Measurements from ENCODE around the gene CST1. TPM values are rescaled to one million over a fixed set of nuclear protein-coding genes. Genes with fewer than 3 reads are reported as not detected.

Gene CST1
- total and polyA plus RNA-seq, 2 experiments from 2014 or later, result 12.8 to 13.6 TPM

DNA sequence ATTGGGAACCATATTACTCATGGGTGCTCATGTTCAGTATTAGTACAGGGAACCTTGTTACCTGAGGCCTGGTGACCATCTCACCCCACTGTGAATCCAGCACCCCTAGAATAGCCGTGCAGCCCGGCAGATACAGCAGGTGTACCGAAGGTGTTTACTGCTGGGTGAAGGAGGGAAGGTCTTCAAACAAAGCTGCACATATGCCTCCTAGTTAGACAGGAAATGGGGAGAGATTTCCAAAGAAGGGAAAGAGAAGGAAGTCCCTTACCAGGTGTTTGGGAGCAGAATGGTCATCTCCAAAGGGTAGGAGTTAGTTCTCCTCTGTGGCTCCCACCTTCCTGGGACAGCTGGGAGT, 2.4 kb upstream of the CST1 start:
- TF ChIP-seq CTCF (IDR thresholded peaks at IDR 0.05; ENCODE audit: poor library complexity), result no peak
- TF ChIP-seq EZH2 (IDR thresholded peaks at IDR 0.05; ENCODE audit: borderline replicate concordance), result no peak
- TF ChIP-seq EZH2phosphoT487 (IDR thresholded peaks at IDR 0.05; ENCODE audit: low read depth, severe bottlenecking, unreplicated experiment), result no peak
- Histone ChIP-seq H3K79me2 (no peaks in the 10 kb centered on the region), H4K20me1 (ENCODE audit: insufficient read depth, poor library complexity, severe bottlenecking) (no peaks in the 10 kb centered on the region), H2AFZ (no peak overlapping the region), H3K4me1 (ENCODE audit: insufficient read depth) (peaks cover 15% of the 10 kb centered on the region), H3K36me3 (replicated peaks; ENCODE audit: insufficient read depth, low read depth) (no peaks in the 10 kb centered on the region), H3K27me3 (no peaks in the 10 kb centered on the region), H3K4me3 (no peak overlapping the region), H3K9me2 (replicated peaks; ENCODE audit: insufficient read depth) (no peaks in the 10 kb centered on the region), H3K9me3 (ENCODE audit: low read depth) (no peaks in the 10 kb centered on the region), H3K27ac (no peak overlapping the region), H3K4me2 (no peak overlapping the region)
- WGBS (ENCODE audit: low lambda C conversion rate, missing lambda C conversion rate), result 93% methylated on average over 3 of the region's 3 CpGs
- DNase-seq (ENCODE audit: low spot score), result no peak

GRCh38 chr20:23752481-23753193, 1.9 kb upstream of the CST1 start:
- Histone ChIP-seq H3K4me1 (ENCODE audit: insufficient read depth) (peaks cover 15% of the 10 kb centered on the region), H3K4me2 (no peak overlapping the region), H3K9me3 (ENCODE audit: low read depth) (no peaks in the 10 kb centered on the region), H3K27ac (no peak overlapping the region), H3K79me2 (no peaks in the 10 kb centered on the region), H3K27me3 (no peaks in the 10 kb centered on the region), H2AFZ (no peak overlapping the region), H3K9me2 (replicated peaks; ENCODE audit: insufficient read depth) (no peaks in the 10 kb centered on the region), H3K36me3 (replicated peaks; ENCODE audit: insufficient read depth, low read depth) (no peaks in the 10 kb centered on the region), H3K4me3 (no peak overlapping the region), H4K20me1 (ENCODE audit: insufficient read depth, poor library complexity, severe bottlenecking) (no peaks in the 10 kb centered on the region)
- TF ChIP-seq CTCF (IDR thresholded peaks at IDR 0.05; ENCODE audit: poor library complexity) (no peak), EZH2phosphoT487 (IDR thresholded peaks at IDR 0.05; ENCODE audit: low read depth, severe bottlenecking, unreplicated experiment) (no peak), EZH2 (IDR thresholded peaks at IDR 0.05; ENCODE audit: borderline replicate concordance) (no peak)
- DNase-seq (ENCODE audit: low spot score), result no peak
- WGBS (ENCODE audit: low lambda C conversion rate, missing lambda C conversion rate), result 83% methylated on average over 11 of the region's 11 CpGs

- Histone ChIP-seq H3K36me3 (replicated peaks; ENCODE audit: insufficient read depth, low read depth) (no peaks in the 10 kb centered on the region), H3K27me3 (no peaks in the 10 kb centered on the region), H3K4me3 (no peak overlapping the region), H3K9me3 (ENCODE audit: low read depth) (no peaks in the 10 kb centered on the region), H3K4me1 (ENCODE audit: insufficient read depth) (peaks cover 15% of the 10 kb centered on the region), H3K4me2 (no peak overlapping the region), H3K27ac (no peak overlapping the region), H3K79me2 (no peaks in the 10 kb centered on the region), H2AFZ (no peak overlapping the region), H4K20me1 (ENCODE audit: insufficient read depth, poor library complexity, severe bottlenecking) (no peaks in the 10 kb centered on the region), H3K9me2 (replicated peaks; ENCODE audit: insufficient read depth) (no peaks in the 10 kb centered on the region)
- TF ChIP-seq EZH2 (IDR thresholded peaks at IDR 0.05; ENCODE audit: borderline replicate concordance) (no peak), EZH2phosphoT487 (IDR thresholded peaks at IDR 0.05; ENCODE audit: low read depth, severe bottlenecking, unreplicated experiment) (no peak), CTCF (IDR thresholded peaks at IDR 0.05; ENCODE audit: poor library complexity) (no peak)
- whole genome bisulfite sequencing (ENCODE audit: low lambda C conversion rate, missing lambda C conversion rate), result 83% methylated on average over 4 of the region's 4 CpGs
- no peak for DNase-seq (ENCODE audit: low spot score)
Observed at GRCh38 chr20:23752019-23752418, 1.3 kb upstream of the CST1 start.

Measured in hepatocyte (in vitro differentiated cells).